B cell (primary cell): ENCODE data around the gene BSND. TPM values are rescaled to one million over a fixed set of nuclear protein-coding genes. Genes with fewer than 3 reads are reported as not detected.

Experiments
- ATAC-seq: fragments of 200-7000 bp; cut with Tn5 transposase; one replicate; pipeline ENCODE4 v1.10.0; 2021; ENCODE audit warnings: low read depth, mild to moderate bottlenecking, moderate number of reproducible peaks, moderate library complexity
- CTCF ChIA-PET: fragments of 350-600 bp; sonication (Branson Sonifier 250); formaldehyde crosslinking; loops from one replicate; lab custom pipeline; 2021; ENCODE audit warnings: antibody characterized with exemption, inconsistent platforms; lab: Charles Lee
- POLR2A ChIA-PET: fragments of 350-600 bp; sonication (Branson Sonifier 250); formaldehyde crosslinking; loops from one replicate; lab custom pipeline; 2021; ENCODE audit warnings: antibody characterized with exemption; lab: Charles Lee
- DNase-seq: peaks from one replicate; pipeline ENCODE4 v3.0.0; 2013
- H2AFZ ChIP-seq: 2 replicates; pipeline ENCODE4 v1.6.1; 2012; ENCODE audit warnings: mild to moderate bottlenecking, low read depth, low read length; ENCODE audit not compliant: insufficient read depth, poor library complexity, severe bottlenecking
- H3K27ac ChIP-seq, 2 donors: 1 replicate in 1 of 2; 2 replicates in 1 of 2; pipeline ENCODE4 v1.5.1; 2012 to 2013; ENCODE audit warnings: low read length in 2 of 2, mild to moderate bottlenecking in 2 of 2, moderate library complexity in 1 of 2
- H3K27me3 ChIP-seq, 4 experiments: fragments of 200-600 bp in 1 of 4; sonication (generic) in 1 of 4; replicated peaks in 1 of 4; 1 replicate in 2 of 4; 2 replicates in 2 of 4; pipeline versions ENCODE4 v1.6.1 to v1.7.0; 2013 to 2016; ENCODE audit warnings: low read length in 3 of 4, mild to moderate bottlenecking in 2 of 4, mixed read lengths in 1 of 4, moderate library complexity in 1 of 4; ENCODE audit not compliant: insufficient read depth in 4 of 4, control insufficient read depth in 3 of 4; ENCODE audit errors: control extremely low read depth in 1 of 4
- H3K36me3 ChIP-seq, 2 experiments: replicated peaks in 1 of 2; 1 replicate in 1 of 2; 2 replicates in 1 of 2; pipeline versions ENCODE4 v1.6.1 to v1.7.1; 2013; ENCODE audit warnings: low read length in 1 of 2; ENCODE audit not compliant: insufficient read depth in 2 of 2, control insufficient read depth in 1 of 2; ENCODE audit errors: control extremely low read depth in 1 of 2, extremely low read depth in 1 of 2
- H3K4me1 ChIP-seq, 2 donors: fragments of 200-600 bp in 1 of 2; sonication (generic) in 1 of 2; 1 replicate in 1 of 2; 2 replicates in 1 of 2; pipeline versions ENCODE4 v1.5.1 to v1.6.1; 2013 to 2017; ENCODE audit warnings: low read length in 2 of 2; ENCODE audit not compliant: control insufficient read depth in 2 of 2, insufficient read depth in 2 of 2
- H3K4me2 ChIP-seq: replicated peaks from 2 replicates; pipeline ENCODE3; 2012; ENCODE audit warnings: mild to moderate bottlenecking, low read depth, low read length; ENCODE audit not compliant: poor library complexity, severe bottlenecking
- H3K4me3 ChIP-seq, 5 experiments: fragments of 200-600 bp in 1 of 5; sonication (generic) in 1 of 5; 1 replicate in 3 of 5; 2 replicates in 2 of 5; pipeline versions ENCODE4 v1.5.1 to v1.7.0; 2011 to 2016; ENCODE audit warnings: low read length in 4 of 5, mild to moderate bottlenecking in 4 of 5, low read depth in 2 of 5, control low read depth in 1 of 5, moderate library complexity in 1 of 5; ENCODE audit not compliant: insufficient read depth in 1 of 5; ENCODE audit errors: control extremely low read depth in 1 of 5, extremely low read depth in 1 of 5
- H3K79me2 ChIP-seq: fragments of 200-600 bp; sonication (generic); one replicate; pipeline ENCODE4 v1.6.0; 2016; ENCODE audit warnings: low read length; ENCODE audit not compliant: control insufficient read depth, insufficient read depth
- H3K9ac ChIP-seq: fragments of 200-600 bp; sonication (generic); 2 replicates; pipeline ENCODE4 v1.6.1; 2017; ENCODE audit warnings: mild to moderate bottlenecking, low read length, moderate library complexity
- H3K9me3 ChIP-seq, 3 donors: one replicate each; pipeline versions ENCODE4 v1.6.1 to v1.7.1; 2013; ENCODE audit warnings: low read length in 2 of 3; ENCODE audit not compliant: control insufficient read depth in 2 of 3, insufficient read depth in 1 of 3; ENCODE audit errors: control extremely low read depth in 1 of 3
- H4K20me1 ChIP-seq: 2 replicates; pipeline ENCODE4 v1.6.0; 2012; ENCODE audit warnings: mild to moderate bottlenecking, low read length; ENCODE audit not compliant: insufficient read depth, control insufficient read depth, poor library complexity, severe bottlenecking
- H3K27ac Mint-ChIP-seq: one replicate; pipeline ENCODE4 v1.8.0; 2021; ENCODE audit warnings: mixed read lengths
- H3K27me3 Mint-ChIP-seq: one replicate; pipeline ENCODE4 v1.8.0; 2021; ENCODE audit warnings: mixed read lengths
- H3K4me1 Mint-ChIP-seq: one replicate; pipeline ENCODE4 v1.8.0; 2021; ENCODE audit warnings: mixed read lengths
- H3K4me3 Mint-ChIP-seq: one replicate; pipeline ENCODE4 v1.8.0; 2021; ENCODE audit warnings: mixed read lengths
- H3K9me3 Mint-ChIP-seq: one replicate; pipeline ENCODE4 v1.8.0; 2022; ENCODE audit warnings: mixed read lengths; ENCODE audit not compliant: insufficient read depth
- EZH2 ChIP-seq: IDR thresholded peaks from 2 replicates; pipeline ENCODE4 v1.6.1; 2012; ENCODE audit warnings: borderline replicate concordance, low read depth, mild to moderate bottlenecking, moderate library complexity, low read length; ENCODE audit not compliant: insufficient read depth, poor library complexity, severe bottlenecking
- WGBS: methylation state at CpG from one replicate; pipeline ENCODE4 v1.1.5; 2013; ENCODE audit warnings: missing lambda C conversion rate; ENCODE audit not compliant: insufficient coverage; 5-methylcytosine and 5-hydroxymethylcytosine counted together
- intact Hi-C: fragments of 100-400 bp; cut with micrococcal nuclease; formaldehyde crosslinking; loops from one replicate; pipeline ENCODE4 v1.10.0; 2022
- polyA plus RNA-seq: library from polyadenylated mRNA; depleted of rRNA; stranded (reverse); fragments of >200 nt; gene quantifications from 2 replicates; pipeline ENCODE4 v1.2.3, GENCODE V29; 2012
- total RNA-seq, 2 donors: library from RNA; stranded (reverse); fragments of 120-200 nt in 1 of 2; gene quantifications; 1 replicate in 1 of 2; 2 replicates in 1 of 2; pipeline versions ENCODE4 v1.2.3 to v1.2.4, GENCODE V29; 2013 to 2022
- TF ChIP-seq, protein P1 (sequence below): fragments of 200-600 bp; IDR thresholded peaks from one replicate; pipeline ENCODE4 v1.8.0; 2022; ENCODE audit warnings: antibody characterized with exemption, mild to moderate bottlenecking

BSND gene
- total and polyA plus RNA-seq, 2 donors (not counting 1 experiment from before 2014, with no cell fraction given), result not detected

- Histone ChIP-seq H3K4me1 (no peaks in the 10 kb centered on the region), H2AFZ (no peak overlapping the region), H3K9ac (no peak overlapping the region), H3K4me2 (no peak overlapping the region), H3K36me3 (no peaks in the 10 kb centered on the region), H3K27ac (no peak overlapping the region), H4K20me1 (no peaks in the 10 kb centered on the region), H3K27me3 (no peaks in the 10 kb centered on the region), H3K4me3 (no peak overlapping the region), H3K79me2 (no peaks in the 10 kb centered on the region), H3K9me3 (no peaks in the 10 kb centered on the region)
- DNase-seq, result no peak
- intact Hi-C loops, result no loop called here
- TF ChIP-seq, protein P1, sequence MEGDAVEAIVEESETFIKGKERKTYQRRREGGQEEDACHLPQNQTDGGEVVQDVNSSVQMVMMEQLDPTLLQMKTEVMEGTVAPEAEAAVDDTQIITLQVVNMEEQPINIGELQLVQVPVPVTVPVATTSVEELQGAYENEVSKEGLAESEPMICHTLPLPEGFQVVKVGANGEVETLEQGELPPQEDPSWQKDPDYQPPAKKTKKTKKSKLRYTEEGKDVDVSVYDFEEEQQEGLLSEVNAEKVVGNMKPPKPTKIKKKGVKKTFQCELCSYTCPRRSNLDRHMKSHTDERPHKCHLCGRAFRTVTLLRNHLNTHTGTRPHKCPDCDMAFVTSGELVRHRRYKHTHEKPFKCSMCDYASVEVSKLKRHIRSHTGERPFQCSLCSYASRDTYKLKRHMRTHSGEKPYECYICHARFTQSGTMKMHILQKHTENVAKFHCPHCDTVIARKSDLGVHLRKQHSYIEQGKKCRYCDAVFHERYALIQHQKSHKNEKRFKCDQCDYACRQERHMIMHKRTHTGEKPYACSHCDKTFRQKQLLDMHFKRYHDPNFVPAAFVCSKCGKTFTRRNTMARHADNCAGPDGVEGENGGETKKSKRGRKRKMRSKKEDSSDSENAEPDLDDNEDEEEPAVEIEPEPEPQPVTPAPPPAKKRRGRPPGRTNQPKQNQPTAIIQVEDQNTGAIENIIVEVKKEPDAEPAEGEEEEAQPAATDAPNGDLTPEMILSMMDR, result no peak
- no peak for TF ChIP-seq EZH2
- no peak overlapping the region for H3K27ac Mint-ChIP-seq
- WGBS, result 92% methylated on average over 5 of the region's 6 CpGs
- no peaks in the 10 kb centered on the region for H3K4me1 Mint-ChIP-seq
- ChIA-PET CTCF (interaction anchor here (0.6 kb wide), 1 partner anchor 274 kb away, joined by 3 read pairs; no protein-coding TSS in a partner anchor), POLR2A (no interaction called here)
- ATAC-seq, result no peak
- H3K27me3 Mint-ChIP-seq, result no peaks in the 10 kb centered on the region
- H3K9me3 Mint-ChIP-seq, result no peaks in the 10 kb centered on the region
- H3K4me3 Mint-ChIP-seq, result no peak overlapping the region
These were observed 59.2 kb downstream of the BSND start for GRCh38 chr1:55057956-55058298.

DNA sequence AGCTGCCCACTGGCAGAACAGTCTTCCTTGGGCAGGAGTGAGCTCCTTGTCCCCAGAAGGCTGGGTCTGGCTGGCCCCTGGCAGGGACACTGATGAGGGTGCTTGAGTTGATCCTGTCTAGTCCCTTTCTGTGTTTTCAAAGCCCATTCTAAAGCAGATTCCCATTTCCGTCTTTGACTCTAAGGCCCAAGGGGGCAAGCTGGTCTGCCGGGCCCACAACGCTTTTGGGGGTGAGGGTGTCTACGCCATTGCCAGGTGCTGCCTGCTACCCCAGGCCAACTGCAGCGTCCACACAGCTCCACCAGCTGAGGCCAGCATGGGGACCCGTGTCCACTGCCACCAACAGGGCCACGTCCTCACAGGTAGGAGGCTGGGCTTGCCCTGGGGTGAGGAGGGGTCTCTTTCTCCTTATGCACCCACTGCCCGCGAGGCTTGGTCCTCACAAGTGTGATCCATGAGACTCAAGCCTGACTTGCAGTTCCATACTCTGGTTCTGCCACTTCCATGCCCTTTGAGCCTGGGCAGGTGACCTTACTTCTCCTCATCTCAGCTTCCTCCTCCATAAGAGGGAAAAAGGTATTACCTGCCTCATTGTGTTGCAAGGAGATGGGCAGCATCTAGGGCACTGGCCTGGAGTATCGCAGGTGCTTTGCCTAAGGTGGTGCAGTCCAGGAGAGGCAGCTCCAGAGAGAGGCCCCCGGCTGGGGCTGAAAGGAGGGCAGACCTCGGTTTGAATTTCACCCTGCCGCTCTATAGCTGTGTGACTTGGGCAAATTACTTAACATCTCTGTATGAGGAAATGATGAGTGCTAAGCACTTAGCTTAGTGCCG, 60.8 kb downstream of the BSND start:
- no peaks in the 10 kb centered on the region for H3K9me3 Mint-ChIP-seq
- WGBS, result 92% methylated on average over 9 of the region's 14 CpGs
- no peak for ATAC-seq
- Histone ChIP-seq H3K4me1 (no peaks in the 10 kb centered on the region), H3K27ac (no peak overlapping the region), H4K20me1 (no peaks in the 10 kb centered on the region), H2AFZ (no peak overlapping the region), H3K27me3 (no peaks in the 10 kb centered on the region), H3K9me3 (no peaks in the 10 kb centered on the region), H3K4me2 (no peak overlapping the region), H3K4me3 (no peak overlapping the region), H3K9ac (no peak overlapping the region), H3K79me2 (no peaks in the 10 kb centered on the region), H3K36me3 (no peaks in the 10 kb centered on the region)
- H3K4me3 Mint-ChIP-seq, result no peak overlapping the region
- ChIA-PET CTCF (no interaction called here), POLR2A (no interaction called here)
- H3K27me3 Mint-ChIP-seq, result no peaks in the 10 kb centered on the region
- H3K27ac Mint-ChIP-seq, result no peak overlapping the region
- no peak for DNase-seq
- intact Hi-C loops, result no loop called here
- no peaks in the 10 kb centered on the region for H3K4me1 Mint-ChIP-seq
- TF ChIP-seq, protein P1, result no peak
- no peak for TF ChIP-seq EZH2
